ENCODE data around the gene MSRB3. TPM values are rescaled to one million over a fixed set of nuclear protein-coding genes. Genes with fewer than 3 reads are reported as not detected.

Gene MSRB3
- total RNA-seq, 4 donors from 2014 or later: 12.0 to 29.2 (median 18.5) TPM

DNA sequence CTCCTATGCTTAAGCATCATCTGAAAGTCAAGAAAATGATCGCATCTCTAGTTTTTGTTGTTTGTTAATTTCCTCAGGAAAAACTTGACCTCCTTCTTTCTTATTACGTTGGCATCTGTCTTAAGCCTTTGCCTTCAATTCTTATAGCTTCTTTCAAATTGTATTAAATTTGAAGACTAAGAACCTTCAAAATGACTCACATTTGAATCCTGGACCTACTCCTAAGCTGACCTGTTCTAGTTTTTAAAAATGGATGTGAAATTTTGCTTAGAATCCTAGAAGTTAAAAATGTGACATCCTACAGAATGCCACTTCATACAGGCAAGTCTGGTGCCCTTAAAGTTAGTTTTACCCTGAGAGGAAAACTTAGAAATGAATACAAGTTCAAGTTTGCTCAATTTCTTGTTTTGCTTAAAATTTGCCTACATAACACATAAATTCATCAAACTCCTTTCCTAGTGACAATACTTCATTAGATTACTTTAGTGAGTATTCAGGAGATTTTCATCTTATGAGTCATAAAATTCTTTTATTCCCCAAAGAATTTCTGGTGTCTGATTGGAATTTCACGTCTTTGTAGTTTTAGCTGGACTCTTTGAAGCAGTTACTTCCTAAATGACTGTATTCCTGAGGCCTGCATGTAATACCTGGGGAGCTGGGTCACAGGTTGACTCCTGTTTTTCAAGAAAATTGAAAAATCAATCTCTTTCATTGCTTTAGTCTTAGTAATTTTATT, 152.3 kb downstream of the MSRB3 start:
- Histone ChIP-seq H3K27me3 (no peaks in the 10 kb centered on the region), H3K4me3 (replicated peaks in 1 of 3) (no peak overlapping the region), H3K9me3 (no peaks in the 10 kb centered on the region), H3K36me3 (no peaks in the 10 kb centered on the region), H3K4me1 (no peaks in the 10 kb centered on the region), H3K27ac (no peak overlapping the region)
- intact Hi-C loops (cut with DNase I): no loop called here
- 83% methylated on average over 3 of the region's 3 CpGs for WGBS, 2 donors
- TF ChIP-seq, protein P1, sequence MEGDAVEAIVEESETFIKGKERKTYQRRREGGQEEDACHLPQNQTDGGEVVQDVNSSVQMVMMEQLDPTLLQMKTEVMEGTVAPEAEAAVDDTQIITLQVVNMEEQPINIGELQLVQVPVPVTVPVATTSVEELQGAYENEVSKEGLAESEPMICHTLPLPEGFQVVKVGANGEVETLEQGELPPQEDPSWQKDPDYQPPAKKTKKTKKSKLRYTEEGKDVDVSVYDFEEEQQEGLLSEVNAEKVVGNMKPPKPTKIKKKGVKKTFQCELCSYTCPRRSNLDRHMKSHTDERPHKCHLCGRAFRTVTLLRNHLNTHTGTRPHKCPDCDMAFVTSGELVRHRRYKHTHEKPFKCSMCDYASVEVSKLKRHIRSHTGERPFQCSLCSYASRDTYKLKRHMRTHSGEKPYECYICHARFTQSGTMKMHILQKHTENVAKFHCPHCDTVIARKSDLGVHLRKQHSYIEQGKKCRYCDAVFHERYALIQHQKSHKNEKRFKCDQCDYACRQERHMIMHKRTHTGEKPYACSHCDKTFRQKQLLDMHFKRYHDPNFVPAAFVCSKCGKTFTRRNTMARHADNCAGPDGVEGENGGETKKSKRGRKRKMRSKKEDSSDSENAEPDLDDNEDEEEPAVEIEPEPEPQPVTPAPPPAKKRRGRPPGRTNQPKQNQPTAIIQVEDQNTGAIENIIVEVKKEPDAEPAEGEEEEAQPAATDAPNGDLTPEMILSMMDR (IDR thresholded peaks at IDR 0.05): no peak
- TF ChIP-seq POLR2A (IDR thresholded peaks at IDR 0.05): no peak
- no peak for DNase-seq

DNA sequence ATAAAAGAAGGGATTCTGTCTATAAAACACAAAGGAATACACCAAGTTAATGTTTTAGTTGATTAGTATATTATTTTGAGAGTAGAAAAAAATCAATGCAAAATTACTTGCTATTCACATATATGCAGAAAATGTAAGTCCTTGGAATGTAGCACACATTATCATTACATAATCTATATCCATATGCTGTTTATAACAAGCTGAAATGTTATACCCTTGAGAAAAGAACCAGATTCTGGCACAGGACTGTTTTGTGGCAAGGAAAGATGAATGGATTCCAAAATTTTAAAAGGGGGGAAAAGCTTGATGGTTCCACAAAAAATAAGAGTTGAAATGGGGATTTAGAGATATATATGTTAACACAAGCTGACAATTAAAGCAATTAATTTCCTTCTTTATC, 153.6 kb downstream of the MSRB3 start:
- TF ChIP-seq, protein P1 (IDR thresholded peaks at IDR 0.05): no peak
- no peak for TF ChIP-seq POLR2A (IDR thresholded peaks at IDR 0.05)
- Histone ChIP-seq H3K27ac (no peak overlapping the region), H3K4me3 (replicated peaks in 1 of 3) (no peak overlapping the region), H3K36me3 (no peaks in the 10 kb centered on the region), H3K4me1 (no peaks in the 10 kb centered on the region), H3K9me3 (no peaks in the 10 kb centered on the region), H3K27me3 (no peaks in the 10 kb centered on the region)
- DNase-seq: no peak
- intact Hi-C loops (cut with DNase I): no loop called here

DNA sequence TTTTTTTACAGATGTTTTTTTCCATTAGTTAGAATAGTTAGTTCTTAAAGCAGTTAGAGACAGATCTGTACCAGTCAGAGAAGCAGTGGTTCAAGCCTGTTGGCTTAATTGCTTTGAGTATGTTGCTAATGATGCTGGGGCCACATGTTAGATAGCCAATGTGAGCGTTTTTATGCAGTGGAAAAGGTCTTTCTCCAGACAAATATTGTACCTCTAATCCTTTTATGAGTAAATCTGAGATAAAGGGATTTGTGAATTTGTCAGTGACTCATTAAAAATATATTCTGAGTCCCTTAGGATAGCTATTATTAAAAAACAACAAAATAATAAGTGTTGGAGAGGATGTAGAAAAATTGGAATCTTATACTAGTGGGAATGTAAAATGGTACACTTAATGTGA, 154.2 kb downstream of the MSRB3 start:
- TF ChIP-seq POLR2A (IDR thresholded peaks at IDR 0.05): no peak
- TF ChIP-seq, protein P1 (IDR thresholded peaks at IDR 0.05): no peak
- no peaks in the 10 kb centered on the region for H3K4me1 ChIP-seq
- intact Hi-C loops (cut with DNase I): no loop called here
- no peak overlapping the region for H3K4me3 ChIP-seq (replicated peaks in 1 of 3)
- DNase-seq: no peak
- H3K36me3 ChIP-seq: no peaks in the 10 kb centered on the region
- no peaks in the 10 kb centered on the region for H3K27me3 ChIP-seq
- H3K27ac ChIP-seq: no peak overlapping the region
- no peaks in the 10 kb centered on the region for H3K9me3 ChIP-seq
- WGBS, 2 donors: 2 to 3% methylated on average over 1 of the region's 1 CpG

DNA sequence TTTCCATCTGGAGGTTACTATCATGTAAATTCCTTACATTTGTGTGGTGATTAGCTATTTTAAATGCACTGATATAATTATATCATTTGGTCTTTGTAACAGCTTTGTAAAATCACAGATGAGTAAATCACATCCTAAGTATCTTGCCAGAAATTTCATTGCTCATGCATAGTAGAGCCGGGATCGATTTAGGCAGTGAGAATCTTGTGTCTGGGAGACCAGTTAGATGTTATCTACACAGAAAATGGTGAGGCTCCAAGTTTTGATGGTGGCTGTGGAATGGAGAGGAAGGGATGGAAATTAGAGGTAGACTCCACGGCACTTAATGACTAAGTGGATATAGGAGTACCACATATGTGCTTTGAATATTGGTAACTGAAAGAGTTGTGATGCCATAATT, 156.3 kb downstream of the MSRB3 start:
- 92% methylated on average over 3 of the region's 3 CpGs for WGBS, 2 donors

DNA sequence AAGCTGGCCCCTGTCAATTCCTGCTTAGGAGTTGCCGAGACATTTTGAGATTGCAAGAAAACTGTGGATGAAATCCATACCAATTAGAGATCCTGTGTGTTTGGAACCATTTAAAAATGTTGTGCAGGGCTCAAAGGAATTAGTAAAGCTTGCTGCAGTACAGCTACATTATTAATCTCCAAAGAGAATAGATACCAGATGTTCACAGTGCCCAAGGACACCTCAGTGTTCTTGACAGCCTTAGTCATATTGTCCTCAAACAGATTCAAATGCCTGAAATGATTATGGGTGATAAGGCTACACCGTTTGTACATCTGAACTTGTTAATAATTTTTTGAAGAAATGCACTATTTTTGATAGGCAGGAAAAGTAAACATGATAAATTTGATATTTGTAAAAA, 164.6 kb downstream of the MSRB3 start:
- Histone ChIP-seq H3K9me3 (no peaks in the 10 kb centered on the region), H3K36me3 (no peaks in the 10 kb centered on the region), H3K4me1 (no peaks in the 10 kb centered on the region), H3K27me3 (no peaks in the 10 kb centered on the region), H3K4me3 (replicated peaks in 1 of 3) (no peak overlapping the region), H3K27ac (no peak overlapping the region)
- no peak for DNase-seq
- no peak for TF ChIP-seq POLR2A (IDR thresholded peaks at IDR 0.05)
- TF ChIP-seq, protein P1 (IDR thresholded peaks at IDR 0.05): no peak
- 74 to 88% methylated on average over 2 of the region's 2 CpGs for WGBS, 2 donors
- intact Hi-C loops (cut with DNase I): no loop called here

More for the DNA sequence above, 156.3 kb downstream of the MSRB3 start:
- intact Hi-C loops (cut with DNase I): no loop called here
- DNase-seq: no peak
- Histone ChIP-seq H3K27ac (no peak overlapping the region), H3K4me1 (no peaks in the 10 kb centered on the region), H3K9me3 (no peaks in the 10 kb centered on the region), H3K27me3 (no peaks in the 10 kb centered on the region), H3K4me3 (replicated peaks in 1 of 3) (no peak overlapping the region), H3K36me3 (no peaks in the 10 kb centered on the region)
- TF ChIP-seq, protein P1 (IDR thresholded peaks at IDR 0.05): no peak
- no peak for TF ChIP-seq POLR2A (IDR thresholded peaks at IDR 0.05)

Measured in thyroid gland (tissue), 4 donors.